Middle frontal gyrus (tissue), 1 donor: Measurements from ENCODE around the gene TMEM184C.

Source experiments
- DNase-seq: peaks from one replicate; pipeline ENCODE4 v3.0.0-alpha.2; 2015; ENCODE audit warnings: low spot score; ENCODE audit errors: extremely low spot score

The TMEM184C gene

DNA sequence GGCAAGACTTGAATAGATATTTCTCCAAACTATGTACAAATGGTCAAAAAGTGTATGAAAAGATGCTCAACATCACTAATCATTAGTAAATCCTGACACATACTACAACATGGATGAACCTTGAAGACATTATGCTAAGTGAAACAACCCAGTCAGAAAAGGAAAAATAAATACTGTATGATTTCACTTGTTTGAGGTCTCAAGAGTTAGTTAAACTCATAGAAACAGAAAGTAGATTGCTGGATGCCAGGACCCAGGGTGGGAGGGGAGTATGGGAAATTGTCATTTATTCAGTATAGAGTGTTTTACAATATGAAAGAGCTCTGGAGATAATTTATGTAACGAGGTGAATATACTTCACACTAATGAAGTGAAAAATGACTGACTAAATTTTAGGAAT is 34.4 kb downstream of the TMEM184C start:
- DNase-seq = no peak

DNA sequence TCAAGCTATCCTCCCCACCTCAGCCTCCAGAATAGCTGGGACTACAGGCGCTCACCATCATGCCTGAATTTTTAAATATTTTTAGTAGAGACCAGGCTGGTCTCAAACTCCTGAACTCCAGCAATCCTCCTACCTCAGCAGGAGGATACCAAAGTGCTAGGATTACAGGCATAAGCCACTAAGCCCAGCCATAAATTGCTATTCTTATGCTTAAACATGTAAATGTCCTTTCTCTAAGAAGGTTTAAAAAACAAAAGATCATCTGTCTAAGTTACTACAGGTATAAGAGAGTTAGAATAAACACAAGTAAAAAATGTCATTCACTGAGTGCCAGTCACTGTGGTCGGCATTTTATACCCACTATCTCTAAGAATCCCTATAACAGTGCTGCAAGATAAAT is 38.4 kb downstream of the TMEM184C start:
- no peak for DNase-seq

DNA sequence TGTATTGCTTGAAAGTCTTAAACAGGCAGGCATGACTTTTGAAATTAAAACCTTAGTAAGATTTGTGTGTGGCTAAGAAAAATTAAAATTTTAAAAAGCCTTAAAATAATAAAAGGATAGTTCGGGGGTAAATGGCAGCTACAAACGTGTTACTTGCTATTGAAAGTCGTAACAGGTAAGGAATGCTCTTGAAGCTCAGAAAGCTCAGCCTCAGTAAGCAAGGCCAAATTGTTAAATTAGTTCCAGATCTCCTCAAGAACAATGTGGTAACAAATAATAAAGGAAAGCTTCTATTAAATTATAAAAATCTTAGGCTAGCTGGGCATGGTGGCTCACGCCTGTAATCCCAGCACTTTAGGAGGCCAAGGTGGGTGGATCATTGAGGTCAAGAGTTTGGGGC is 41.3 kb downstream of the TMEM184C start:
- no peak for DNase-seq

DNA sequence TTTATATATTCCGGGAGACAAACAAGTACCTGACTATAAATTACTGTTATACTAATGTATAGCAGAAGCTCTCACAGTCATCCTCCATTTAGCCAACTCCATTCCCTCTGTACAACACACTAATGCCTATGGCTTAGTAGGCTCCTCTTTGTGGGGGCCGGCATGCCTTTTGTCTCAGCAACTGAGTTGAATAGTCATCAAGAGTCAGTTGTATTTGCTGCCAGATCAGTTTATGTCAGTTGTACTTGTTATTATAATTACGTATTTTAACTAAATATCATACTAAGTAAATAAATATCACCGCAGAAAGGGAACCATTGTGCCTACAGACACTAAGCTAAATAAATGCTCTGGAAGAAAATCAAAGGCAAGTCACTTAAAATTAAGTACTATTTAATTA is 56.9 kb downstream of the TMEM184C start:
- no peak for DNase-seq

DNA sequence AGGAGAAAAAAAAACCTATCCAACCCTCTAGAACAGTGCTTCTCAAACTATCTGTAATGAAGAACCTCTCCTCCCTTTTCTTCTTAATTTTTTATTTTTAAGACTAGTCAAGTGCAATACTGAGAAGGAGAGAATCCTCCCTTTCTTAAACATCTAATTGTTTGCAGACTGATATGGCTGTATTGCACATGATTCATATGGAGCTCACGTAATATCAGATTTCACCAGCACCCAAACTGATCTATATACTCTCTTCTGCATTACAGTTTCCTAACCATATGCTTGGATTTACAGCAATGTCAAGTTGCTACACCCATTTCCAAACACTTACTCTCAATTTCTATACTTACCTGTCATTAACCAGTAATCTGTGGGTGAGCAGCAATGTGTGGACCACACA is 57.3 kb downstream of the TMEM184C start:
- DNase-seq = no peak

DNA sequence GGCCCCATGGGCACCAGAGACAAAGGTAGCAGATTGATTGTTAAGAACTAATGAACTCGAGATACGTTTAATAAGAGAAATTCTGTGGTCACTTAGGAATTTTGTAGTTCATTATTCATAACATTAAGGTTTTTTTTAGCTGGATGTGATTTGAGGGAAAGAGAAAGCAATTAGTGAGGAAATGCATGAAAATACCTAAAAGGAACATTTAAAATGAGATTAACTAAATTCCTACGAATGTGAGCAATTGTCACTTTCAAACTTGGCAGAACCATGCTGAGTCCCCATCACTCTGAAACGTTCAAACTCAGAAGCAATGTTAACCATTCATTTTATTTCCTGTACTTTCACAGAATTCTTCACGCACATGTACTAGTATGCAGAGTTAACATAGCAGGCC is 60.9 kb downstream of the TMEM184C start:
- DNase-seq = no peak

DNA sequence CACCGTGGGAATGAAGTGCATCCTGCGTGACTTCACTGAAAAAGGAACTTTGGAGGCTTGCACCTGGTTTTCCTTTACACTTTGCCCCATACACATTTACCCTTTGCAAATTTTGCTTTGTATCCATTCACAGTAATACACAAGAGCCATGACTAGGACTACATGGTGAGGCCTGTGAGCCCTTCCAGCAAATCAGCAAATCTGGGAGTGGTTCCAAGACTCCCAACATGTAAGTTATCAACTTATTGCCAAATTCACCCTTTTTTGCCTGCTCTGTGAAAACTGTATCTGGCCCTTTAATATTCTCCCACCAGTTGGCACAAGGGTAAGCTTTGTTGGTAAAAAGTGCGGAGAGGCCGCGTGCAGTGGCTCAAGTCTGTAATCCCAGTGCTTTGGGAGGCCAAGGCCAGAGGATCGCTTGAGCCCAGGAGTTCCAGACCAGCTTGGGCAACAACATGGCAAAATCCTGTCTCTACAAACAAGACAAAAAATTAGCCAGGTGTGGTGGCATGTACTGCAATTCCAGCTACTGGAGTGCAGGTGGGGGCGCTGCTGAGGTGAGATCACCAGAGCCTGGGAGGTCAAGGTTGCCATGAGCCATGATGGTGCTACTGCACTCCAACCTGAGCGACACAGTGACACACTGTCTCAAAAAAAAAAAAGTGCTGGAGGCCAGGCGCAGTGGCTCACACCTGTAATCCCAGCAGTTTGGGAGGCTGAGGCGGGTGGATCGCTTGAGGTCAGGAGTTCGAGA is 61.8 kb downstream of the TMEM184C start:
- DNase-seq = no peak

DNA sequence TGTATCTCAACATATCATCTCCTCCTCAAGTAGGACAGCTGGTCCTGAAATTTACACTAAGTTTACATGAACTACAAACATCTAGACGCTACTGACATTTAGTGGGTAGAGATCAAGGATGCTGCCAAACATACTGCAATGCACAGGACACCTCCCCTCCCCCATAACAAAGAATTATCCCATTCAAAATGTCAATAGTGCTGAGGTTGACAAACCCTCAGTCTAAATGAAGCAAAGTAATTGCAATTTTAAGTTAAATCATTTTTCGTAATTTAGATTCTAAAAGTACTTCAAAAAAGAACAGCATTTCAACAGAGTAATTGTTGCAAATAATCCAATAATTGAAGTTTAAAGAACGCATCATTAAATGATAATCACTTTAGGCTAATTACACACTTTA is 65.6 kb downstream of the TMEM184C start:
- no peak for DNase-seq

DNA sequence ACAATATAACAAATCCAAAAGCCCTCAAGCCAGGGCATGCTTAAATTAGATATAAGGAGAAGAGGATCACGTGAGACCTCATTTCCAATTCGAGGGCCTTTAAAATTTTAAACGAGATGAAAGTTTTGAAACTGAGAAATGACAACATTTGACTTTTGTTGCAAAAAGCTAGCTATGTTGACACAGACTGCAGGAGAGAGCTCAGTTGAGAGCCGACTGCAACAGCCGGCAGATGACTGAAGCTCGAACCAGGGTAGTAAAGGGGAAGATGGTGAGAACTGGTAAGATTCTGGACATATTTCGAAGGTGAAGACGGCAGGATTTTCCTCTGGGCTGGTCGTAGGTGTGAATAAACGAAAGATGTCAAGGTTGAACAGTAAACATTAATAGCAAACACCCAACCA is 66.0 kb downstream of the TMEM184C start:
- no peak for DNase-seq

DNA sequence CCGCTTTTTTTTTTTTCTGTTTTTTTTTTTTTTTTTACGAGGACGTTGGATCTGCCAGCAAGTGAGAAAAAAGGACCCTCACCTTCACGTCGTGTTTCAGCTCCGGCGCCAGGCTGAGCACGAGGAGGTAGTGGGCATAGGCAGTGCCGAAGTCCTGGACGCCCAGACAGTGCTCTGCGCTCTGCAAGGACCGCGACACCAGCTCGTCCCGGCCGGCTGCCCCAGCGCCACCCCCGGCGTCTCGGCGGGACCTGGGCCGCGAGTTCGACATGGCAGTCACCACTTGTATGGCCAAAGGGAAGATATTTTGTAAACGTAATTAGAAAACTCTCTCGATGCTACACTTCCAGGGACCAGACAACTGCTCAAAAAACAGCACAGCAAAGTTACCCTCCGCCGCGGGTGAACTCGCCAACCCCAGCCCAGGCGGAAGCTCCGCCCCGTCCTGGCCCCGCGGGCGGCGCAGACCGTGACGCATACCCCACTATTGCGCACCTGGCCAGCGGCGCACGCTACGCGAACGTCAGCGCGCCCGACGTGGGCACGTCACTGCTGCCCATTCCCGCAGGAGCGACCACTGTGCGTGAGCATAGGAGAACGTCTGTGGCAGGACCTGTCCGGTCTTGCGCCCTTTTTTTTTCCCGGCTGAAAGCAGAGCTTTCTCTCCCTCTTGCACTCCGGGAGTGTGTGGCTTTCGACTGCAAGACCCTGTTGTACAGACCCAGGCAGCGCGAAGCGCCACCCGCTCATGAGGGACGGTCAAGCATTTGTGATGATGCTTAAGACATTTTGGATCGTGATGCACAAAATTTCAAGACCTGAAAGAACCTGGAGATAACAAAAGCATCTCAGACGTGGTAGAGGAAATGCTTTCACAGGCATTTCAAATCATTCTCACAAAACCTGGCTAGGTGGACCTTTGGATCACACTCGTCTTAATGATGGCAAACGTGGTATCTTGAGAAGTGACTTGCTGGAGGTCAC is 66.8 kb downstream of the TMEM184C start, which contains the start of gene PRMT9:
Gene PRMT9, minus strand, starts transcription at position 447 of the 984 bp plus-strand sequence. Its CDS starts 176 bp downstream, at position 271.
- DNase-seq = peak; percentile 86

DNA sequence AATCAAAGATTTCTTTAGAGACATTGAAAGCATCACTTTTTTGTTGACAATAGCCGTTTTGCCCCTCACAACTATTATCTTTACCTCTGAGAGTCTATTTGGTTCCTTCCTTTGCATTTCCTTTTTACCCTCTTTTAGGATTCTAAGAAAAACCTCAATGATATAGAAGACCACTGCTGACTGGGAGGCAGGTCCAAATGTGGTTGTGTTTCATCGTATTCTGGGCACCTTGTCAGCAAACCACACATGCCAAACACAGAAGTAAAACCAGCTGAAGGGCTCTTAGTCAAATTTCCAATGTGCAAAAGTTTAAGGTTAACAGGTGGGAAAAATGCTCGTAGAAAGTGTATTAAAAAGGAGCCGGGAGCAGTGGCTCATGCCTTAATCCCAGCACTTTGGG is 71.9 kb downstream of the TMEM184C start:
- no peak for DNase-seq

DNA sequence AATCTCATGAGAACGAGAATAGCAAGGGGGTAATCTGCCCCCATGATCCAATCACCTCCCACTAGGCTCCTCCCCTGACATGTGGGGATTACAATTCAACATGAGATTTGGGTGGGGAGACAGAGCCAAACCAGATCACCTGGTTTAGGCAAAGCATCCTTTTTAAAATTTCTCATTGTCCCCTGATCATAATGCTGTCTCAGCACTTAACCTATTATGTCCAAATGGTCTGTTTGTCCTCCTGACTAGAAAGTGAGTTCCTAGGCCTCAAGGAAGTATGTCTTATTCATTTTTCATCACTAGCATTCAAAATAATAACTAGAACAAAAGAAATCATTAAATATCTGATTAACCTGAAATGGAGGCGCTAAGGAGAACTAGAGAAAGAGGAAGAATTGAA is 74.6 kb downstream of the TMEM184C start:
- DNase-seq = no peak

DNA sequence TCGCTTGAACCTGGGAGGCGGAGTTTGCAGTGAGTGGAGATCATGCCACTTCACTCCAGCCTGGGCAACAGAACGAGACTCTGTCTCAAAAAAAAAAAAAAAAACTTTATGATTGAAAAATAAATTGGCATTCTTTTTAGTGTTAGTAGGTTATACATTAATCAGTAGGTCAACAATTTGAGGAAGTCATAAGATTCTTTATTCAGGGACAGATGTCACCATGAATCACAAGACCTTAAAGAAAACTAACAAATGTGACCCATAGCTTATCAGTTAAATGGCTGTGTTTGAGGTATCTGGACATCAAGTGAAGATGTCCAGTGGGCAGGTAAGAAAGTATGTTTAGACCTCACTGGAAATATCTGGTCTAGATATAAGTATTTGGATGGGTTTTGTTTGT is 76.0 kb downstream of the TMEM184C start:
- no peak for DNase-seq

DNA sequence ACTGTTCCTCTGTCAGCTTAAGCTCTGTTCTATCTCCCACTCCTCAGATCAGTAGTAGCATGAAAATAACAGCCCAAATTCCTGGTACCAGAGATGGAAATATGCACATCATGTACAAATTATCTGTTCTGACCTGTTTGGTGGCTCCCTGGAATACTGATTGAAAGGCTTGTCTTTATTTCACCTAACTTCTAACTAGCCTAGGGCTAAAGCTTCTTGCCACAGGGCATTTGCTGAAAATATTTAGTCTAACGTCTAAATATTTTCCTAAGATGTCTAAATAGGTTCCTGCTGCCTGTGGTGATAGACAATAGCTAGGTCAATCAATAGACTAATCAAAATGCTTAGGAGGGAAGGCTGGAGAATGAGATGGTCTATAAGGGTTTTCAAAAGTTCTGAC is 79.7 kb downstream of the TMEM184C start:
- no peak for DNase-seq

DNA sequence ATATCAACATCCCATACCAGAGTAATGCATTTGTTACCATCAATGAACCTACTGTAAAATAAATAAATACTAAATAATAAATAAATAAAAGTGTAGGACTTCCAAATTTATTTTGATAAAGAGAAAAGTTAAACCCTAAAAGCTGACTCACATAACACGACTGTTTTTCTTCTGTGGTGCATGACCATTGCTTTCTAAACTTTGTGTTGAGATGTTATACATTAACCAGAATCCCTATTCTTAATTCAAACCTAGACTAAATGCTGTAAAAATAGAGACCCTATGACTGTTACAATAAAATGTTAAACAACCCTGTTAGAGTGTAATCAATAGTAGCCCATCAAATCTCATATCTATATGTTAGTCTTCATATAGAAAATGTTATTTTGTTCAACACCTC is 87.6 kb downstream of the TMEM184C start:
- no peak for DNase-seq

DNA sequence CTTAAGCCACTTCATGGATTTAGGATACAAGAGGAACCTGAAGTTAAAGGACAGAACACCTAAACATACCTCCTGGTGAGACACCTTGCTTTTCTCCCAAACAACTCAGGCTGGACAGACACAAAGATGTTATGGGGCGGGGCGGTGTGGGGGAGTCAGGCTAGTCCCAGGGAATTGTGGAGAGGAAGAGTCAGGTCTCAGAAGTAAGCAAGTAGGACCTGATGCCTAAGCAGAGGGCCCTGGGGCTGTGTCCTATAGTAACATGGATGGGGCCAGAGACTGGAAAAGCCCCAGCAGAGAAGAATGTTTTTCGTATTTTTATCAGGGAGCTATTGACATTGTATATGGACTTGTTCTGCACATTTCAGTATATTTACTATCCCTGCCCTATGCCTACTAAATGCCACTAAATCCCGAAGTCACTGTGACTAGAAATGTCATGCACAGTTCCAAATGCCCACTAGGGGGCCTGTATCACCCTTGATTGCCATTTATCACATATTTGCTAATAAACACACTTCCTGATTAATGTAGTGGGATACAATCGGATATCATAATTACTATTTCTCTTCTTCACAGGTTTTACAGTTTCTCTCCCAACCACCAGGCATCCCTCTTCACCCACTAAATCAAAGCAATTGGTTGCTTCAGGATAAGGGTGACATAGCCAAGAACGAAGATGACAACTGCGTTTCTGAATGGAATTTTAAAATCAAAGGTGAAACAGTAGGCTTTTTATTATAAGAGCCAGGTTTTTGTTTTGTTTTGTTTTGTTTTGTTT is 90.9 kb downstream of the TMEM184C start:
- no peak for DNase-seq

DNA sequence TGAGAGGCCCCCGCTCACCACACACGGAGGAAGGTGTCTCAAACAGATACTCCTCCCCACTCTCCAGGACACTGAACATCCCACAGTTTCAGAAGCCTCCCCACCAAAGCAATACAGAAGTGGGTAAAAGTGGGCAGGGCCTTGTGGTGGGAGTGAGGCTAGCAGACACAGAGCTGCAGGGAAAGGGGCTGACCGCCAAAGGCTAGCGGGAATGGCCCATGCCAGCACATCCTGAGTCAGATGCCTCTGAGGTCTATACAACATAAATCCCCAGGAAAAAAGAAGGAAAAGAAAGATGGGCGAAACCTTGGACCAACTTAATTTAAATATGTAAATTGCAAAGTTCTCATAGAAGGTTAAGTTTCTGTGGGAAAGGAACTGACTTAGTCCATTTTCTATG is 92.8 kb downstream of the TMEM184C start:
- DNase-seq = no peak

DNA sequence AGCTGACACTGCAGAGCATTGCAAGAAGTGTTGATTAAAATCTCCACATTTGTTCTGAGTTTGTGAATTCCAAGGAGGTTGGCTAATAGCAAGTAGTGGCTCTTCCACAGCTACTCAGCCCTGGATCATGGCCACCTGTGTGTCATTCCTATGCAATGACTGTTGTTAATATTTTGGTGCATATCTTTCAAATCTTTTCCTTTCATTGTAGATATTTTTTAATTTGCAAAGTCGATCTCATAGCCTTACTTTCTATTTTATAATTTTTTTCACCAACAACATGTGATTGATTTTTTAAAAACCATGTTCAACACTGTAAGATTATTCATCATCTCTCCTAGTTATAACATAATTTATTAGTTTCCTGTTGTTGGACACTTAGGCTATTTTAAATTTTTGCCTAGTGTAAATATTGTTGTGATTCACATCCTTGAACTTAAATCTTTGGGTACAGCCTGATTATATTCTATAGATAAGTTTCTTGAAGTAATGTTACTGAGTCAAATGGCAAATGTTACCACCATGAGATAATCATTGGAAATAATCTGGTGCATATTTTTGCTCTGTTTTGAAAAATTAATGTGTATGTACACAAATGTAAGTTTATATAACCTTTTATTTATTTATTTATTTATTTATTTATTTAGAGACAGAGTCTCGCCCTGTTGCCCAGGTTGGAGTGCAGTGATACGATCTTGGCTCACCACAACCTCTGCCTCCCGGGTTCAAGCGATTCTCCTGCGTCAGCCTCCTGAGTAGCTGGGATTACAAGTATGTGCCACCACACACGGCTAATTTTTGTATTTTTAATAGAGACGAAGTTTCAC is 97.6 kb downstream of the TMEM184C start:
- DNase-seq = no peak

DNA sequence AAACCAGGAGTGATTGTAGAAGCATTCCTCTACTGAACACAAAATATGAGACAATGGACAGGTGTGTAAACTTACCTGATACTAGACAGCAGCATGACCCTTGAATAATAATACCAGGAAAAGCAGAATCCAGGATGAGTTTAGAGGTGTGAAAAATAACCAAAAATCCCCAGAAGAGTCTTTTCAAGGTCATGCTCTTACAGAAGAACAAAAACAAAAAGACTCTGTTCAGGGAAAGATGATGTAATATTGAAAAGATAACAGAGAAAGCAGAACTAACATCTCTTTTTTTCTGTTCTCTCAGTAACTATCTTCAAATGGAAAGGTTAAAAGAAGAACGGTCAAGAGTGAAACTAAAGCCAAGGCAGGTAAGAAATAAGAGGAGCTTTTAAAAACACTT is 100.7 kb downstream of the TMEM184C start:
- DNase-seq = no peak
